Epithelial cell of alveolus of lung (primary cell): ENCODE results near the gene OR11H12. TPM values are rescaled to one million over a fixed set of nuclear protein-coding genes. Genes with fewer than 3 reads are reported as not detected.

Experiments
- total RNA-seq: library from RNA; depleted of rRNA; stranded (reverse); fragments of >200 nt; gene quantifications from 2 replicates; pipeline ENCODE4 v1.2.1, GENCODE V29; 2015

OR11H12 gene
- not detected in 2 replicates for total RNA-seq

GRCh38 chr14:18600817-18601216, at the start of gene OR11H12:
Gene OR11H12, plus strand, starts transcription at chr14:18601117. Its CDS starts 0 bp downstream, at chr14:18601117.

